HG02588 (cell line): ENCODE results near the gene KRT81.
"Not testable (repeated sequence)": the region's sequence is repeated elsewhere in the genome, so short reads cannot be mapped to it uniquely, and the experiment has no call there.

Experiments
- ATAC-seq: cut with Tn5 transposase; IDR thresholded peaks from one replicate; pipeline ENCODE4 v1.9.1; 2021; ENCODE audit warnings: mild to moderate bottlenecking, moderate library complexity; ENCODE audit not compliant: unreplicated experiment

The KRT81 gene

GRCh38 chr12:52245259-52245961, 45.9 kb downstream of the KRT81 start:
- ATAC-seq = no peak

DNA sequence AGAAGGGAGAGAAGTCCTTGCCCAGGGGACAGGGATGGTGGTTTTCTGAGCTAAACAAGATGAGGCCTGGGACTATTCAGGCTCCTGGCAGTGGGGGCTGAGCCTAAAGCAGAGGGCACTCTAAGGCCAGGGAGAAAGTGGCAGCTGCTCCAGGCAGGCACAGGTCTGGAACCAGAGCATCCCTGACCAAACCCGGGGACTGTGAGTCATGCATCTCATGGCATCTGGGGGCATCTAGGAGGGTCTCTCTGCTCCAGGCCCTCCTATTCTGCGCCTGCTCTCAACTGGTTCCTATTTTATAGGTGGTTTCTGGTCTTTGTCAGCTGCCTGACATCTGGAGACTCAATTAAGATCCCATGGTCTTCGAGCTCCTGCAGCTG, 46.7 kb downstream of the KRT81 start:
- ATAC-seq = no peak

DNA sequence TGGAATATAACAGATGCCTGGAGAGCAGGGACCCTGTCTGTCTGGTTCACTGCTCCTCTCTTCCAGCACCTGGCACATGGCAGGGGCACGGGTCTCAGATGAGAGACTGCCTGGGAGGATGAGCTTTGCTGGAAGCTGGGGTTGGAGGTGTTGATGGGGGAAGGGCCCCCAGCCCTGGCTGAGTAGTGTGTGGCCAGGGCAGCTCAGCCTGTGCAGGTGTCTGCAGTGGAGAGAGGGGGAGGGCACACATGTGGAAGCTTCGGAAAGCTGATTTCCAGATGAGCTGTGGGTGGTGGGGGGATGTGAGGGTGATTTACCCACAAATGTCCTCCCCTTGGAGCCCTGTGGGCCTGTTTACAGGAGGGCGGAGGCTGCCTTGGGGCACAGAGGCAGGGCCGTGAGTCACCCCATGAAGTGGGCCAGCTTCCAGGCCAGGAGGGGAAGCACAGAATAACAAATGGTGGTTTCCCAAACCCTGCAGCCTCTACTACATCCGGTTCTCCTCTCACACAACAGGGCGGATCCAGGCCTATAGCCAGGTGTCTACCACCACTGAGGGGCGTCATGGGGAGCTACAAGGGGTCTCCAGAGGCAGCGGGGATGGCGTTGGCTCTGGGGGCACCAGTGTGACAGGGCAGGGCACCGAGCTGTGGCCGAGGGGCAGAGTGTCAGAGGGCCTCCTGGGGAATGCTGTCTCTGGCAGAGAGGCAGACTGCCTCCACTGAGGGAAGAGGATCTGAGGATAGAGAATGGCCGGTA, 47.3 kb downstream of the KRT81 start:
- ATAC-seq = peak; percentile 93

DNA sequence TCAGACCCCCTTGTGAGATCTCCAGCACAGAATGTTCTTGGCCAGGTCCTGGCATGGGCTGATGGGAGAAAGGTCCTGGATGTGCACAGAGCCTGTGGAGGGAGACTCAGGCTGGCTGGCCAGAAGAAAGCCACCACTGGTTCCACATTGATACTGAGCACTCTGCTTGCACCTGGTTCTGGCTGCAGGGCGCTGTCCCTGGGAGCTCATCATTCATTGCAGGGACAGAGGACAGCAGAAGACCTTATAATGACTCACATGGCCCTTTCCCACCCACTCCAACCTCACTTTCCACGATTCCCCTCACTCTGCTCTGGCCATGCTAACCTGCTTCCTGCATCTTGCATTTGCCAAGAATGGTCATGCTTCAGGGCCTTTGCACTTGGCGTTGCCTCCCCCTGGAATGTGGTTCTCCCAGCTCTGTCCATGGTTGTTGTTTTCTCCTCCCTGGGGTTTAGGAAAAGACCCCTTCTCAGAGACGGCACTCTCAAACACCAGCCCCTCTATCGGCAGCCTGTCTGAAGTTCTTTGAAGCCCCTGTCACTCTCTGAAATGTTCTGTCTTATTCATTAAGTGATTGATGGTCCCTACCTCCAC, 48.0 kb downstream of the KRT81 start:
- no peak for ATAC-seq

- ATAC-seq = no peak
Observed at GRCh38 chr12:52242442-52243258, 48.7 kb downstream of the KRT81 start.

DNA sequence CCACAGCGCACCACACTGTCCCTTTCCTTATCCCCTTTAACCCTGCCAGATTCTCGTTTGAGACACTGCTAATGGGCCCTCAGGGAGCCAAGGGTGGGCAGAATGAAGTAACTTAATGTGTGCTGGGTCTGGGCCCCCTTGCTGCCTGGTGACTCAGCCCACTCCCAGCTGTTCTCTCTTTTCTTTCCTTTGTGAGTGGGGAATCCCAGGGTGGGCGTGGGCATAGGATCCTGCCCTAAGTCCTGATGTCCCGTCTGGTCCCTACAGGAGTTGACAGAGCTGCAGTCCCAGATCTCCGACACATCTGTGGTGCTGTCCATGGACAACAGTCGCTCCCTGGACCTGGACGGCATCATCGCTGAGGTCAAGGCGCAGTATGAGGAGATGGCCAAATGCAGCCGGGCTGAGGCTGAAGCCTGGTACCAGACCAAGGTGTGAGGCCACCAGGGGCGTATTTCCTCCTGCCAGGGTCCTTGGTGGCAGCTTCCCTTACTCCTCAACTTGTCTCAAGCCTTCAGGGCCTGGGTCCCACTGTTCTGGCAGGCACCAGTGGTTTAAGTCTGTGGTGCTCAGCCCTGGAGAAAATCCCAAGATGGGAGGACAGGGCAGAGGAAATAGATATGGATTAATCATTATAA, 50.0 kb downstream of the KRT81 start:
- ATAC-seq = no peak

DNA sequence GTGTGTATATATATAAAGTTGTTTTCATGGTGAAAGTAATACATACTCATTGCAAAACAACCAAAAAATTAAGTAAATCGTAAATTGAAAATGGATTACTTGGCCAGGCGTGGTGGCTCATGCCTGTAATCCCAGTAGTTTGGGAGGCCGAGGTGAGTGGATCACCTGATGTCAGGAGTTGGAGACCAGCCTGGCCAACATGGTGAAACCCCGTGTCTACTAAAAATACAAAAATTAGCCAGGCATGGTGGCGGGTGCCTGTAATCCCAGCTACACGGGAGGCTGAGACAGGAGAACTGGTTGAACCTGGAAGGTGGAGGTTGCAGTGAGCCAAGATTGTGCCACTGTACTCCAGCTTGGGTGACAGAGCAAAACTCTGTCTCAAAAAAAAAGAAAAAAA, 51.1 kb downstream of the KRT81 start:
- not testable (repeated sequence) for ATAC-seq

GRCh38 chr12:52239767-52240166, 51.6 kb downstream of the KRT81 start:
- ATAC-seq = no peak

- ATAC-seq = no peak
Observed at GRCh38 chr12:52238916-52239646, 52.3 kb downstream of the KRT81 start.

DNA sequence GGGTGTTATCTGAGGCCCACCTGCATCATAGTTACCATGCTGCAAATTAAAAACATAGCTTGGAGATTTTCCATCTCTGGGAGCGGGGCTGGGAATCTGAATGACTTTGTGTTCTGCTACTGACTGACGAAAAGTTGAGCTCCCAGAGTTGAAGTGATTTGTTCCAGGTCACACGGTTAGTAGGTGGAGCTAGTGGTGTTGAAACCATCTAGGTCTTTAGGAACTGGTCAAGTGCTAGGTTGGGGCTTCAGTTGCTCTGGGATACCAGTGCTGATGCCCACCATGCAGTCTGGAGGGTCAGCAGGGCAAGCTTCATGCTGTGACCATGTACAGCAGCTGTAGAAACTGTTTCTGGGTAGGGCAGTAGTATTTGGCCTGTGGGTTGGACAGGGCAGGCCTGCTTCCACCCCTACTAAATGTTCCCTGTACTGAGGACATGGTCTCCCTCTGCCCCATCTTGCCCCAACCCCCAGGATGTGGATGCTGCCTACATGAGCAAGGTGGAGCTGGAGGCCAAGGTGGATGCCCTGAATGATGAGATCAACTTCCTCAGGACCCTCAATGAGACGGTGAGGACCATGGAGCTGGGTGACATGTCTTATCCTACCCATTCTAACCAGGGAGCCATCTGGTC, 53.0 kb downstream of the KRT81 start:
- ATAC-seq = no peak

- no peak for ATAC-seq
Observed at GRCh38 chr12:52236386-52237050, 54.8 kb downstream of the KRT81 start.
